HepG2 (cell line): ENCODE measurements around the gene DPEP1. TPM values are rescaled to one million over a fixed set of nuclear protein-coding genes. Genes with fewer than 3 reads are reported as not detected.
A peak's percentile ranks its signal among the peaks of the same experiment; 100 is the strongest.

Experiments
- AGO2 ChIP-seq: fragments of 200-400 bp; formaldehyde crosslinking; optimal IDR thresholded peaks from 2 replicates; pipeline ENCODE3; 2017; ENCODE audit warnings: mild to moderate bottlenecking, low read depth, low read length, moderate library complexity
- CBFB ChIP-seq: sonication (generic); formaldehyde crosslinking; IDR thresholded peaks from 2 replicates; pipeline ENCODE4 v1.4.0; 2020; ENCODE audit warnings: missing genetic modification reagents
- DNMT1 ChIP-seq: sonication (generic); formaldehyde crosslinking; IDR thresholded peaks from 2 replicates; pipeline ENCODE4 v1.5.1; 2020; ENCODE audit warnings: mild to moderate bottlenecking, missing genetic modification reagents
- ERF ChIP-seq: IDR thresholded peaks from 2 replicates; pipeline ENCODE4 v1.6.1; 2018; ENCODE audit warnings: missing biosample characterization, missing genetic modification reagents
- GATAD1 ChIP-seq: IDR thresholded peaks from 2 replicates; pipeline ENCODE4 v1.6.1; 2016; ENCODE audit warnings: missing genetic modification reagents, missing compliant biosample characterization
- HOXD1 ChIP-seq: sonication (generic); formaldehyde crosslinking; IDR thresholded peaks from 2 replicates; pipeline ENCODE4 v1.5.0; 2020; ENCODE audit warnings: missing genetic modification reagents
- KAT8 ChIP-seq: IDR thresholded peaks from 2 replicates; pipeline ENCODE4 v1.6.1; 2016; ENCODE audit warnings: missing genetic modification reagents, missing compliant biosample characterization
- KDM2A ChIP-seq: sonication (generic); formaldehyde crosslinking; IDR thresholded peaks from 2 replicates; pipeline ENCODE4 v1.4.0; 2020; ENCODE audit warnings: low read depth, missing genetic modification reagents, borderline replicate concordance
- MIXL1 ChIP-seq: IDR thresholded peaks from 2 replicates; pipeline ENCODE4 v1.6.1; 2016
- MLLT10 ChIP-seq: sonication (generic); formaldehyde crosslinking; IDR thresholded peaks from 2 replicates; pipeline ENCODE4 v1.4.0; 2020; ENCODE audit warnings: missing genetic modification reagents
- NR2F6 ChIP-seq, 2 experiments: IDR thresholded peaks; 2 replicates each; pipeline ENCODE4 v1.6.1; 2016; ENCODE audit warnings: antibody characterized with exemption in 1 of 2, mild to moderate bottlenecking in 1 of 2
- PHF8 ChIP-seq: sonication (generic); formaldehyde crosslinking; IDR thresholded peaks from 2 replicates; pipeline ENCODE4 v1.5.0; 2020; ENCODE audit warnings: missing genetic modification reagents
- RAD21 ChIP-seq: fragments of 450-650 bp; formaldehyde crosslinking; IDR thresholded peaks from 2 replicates; pipeline ENCODE4 v1.5.0; 2020; ENCODE audit warnings: mild to moderate bottlenecking
- SMC3 ChIP-seq: IDR thresholded peaks from 2 replicates; pipeline ENCODE4 v1.6.1; 2011; ENCODE audit warnings: low read length, improper control_type of control experiment
- STAT5B ChIP-seq: sonication (generic); formaldehyde crosslinking; IDR thresholded peaks from 2 replicates; pipeline ENCODE4 v1.4.0; 2020; ENCODE audit warnings: missing genetic modification reagents
- TBX2 ChIP-seq: sonication (generic); formaldehyde crosslinking; IDR thresholded peaks from 2 replicates; pipeline ENCODE4 v1.5.0; 2020; ENCODE audit warnings: missing genetic modification reagents, mild to moderate bottlenecking, borderline replicate concordance
- XRCC5 ChIP-seq: fragments of 200-400 bp; formaldehyde crosslinking; optimal IDR thresholded peaks from 2 replicates; pipeline ENCODE3; 2017; ENCODE audit warnings: mild to moderate bottlenecking, low read length
- ZBTB33 ChIP-seq: sonication (generic); formaldehyde crosslinking; IDR thresholded peaks from 2 replicates; pipeline ENCODE4 v1.4.0; 2020; ENCODE audit warnings: missing genetic modification reagents
- ZBTB7B ChIP-seq: sonication (generic); formaldehyde crosslinking; IDR thresholded peaks from 2 replicates; pipeline ENCODE4 v1.4.0; 2020; ENCODE audit warnings: missing genetic modification reagents
- ZNF263 ChIP-seq: sonication (generic); formaldehyde crosslinking; IDR thresholded peaks from 2 replicates; pipeline ENCODE4 v1.4.0; 2020; ENCODE audit warnings: missing genetic modification reagents
- ZNF292 ChIP-seq: sonication (generic); formaldehyde crosslinking; IDR thresholded peaks from 2 replicates; pipeline ENCODE4 v1.8.1; 2022; ENCODE audit warnings: mild to moderate bottlenecking, low read depth, missing genetic modification reagents, borderline replicate concordance
- ZNF350 ChIP-seq: sonication (generic); formaldehyde crosslinking; IDR thresholded peaks from 2 replicates; pipeline ENCODE4 v1.4.0; 2020; ENCODE audit warnings: mild to moderate bottlenecking, low read depth, missing genetic modification reagents, borderline replicate concordance
- ZNF501 ChIP-seq: sonication (generic); formaldehyde crosslinking; IDR thresholded peaks from 2 replicates; pipeline ENCODE4 v1.5.1; 2020; ENCODE audit warnings: mild to moderate bottlenecking, moderate library complexity, missing genetic modification reagents
- ZNF709 ChIP-seq: sonication (generic); formaldehyde crosslinking; IDR thresholded peaks from 2 replicates; pipeline ENCODE4 v1.5.0; 2020; ENCODE audit warnings: mild to moderate bottlenecking, missing genetic modification reagents
- ZNF724P ChIP-seq: sonication (generic); formaldehyde crosslinking; IDR thresholded peaks from 2 replicates; pipeline ENCODE4 v1.8.0; 2022; ENCODE audit warnings: missing genetic modification reagents, borderline replicate concordance
- ZNF768 ChIP-seq: sonication (generic); formaldehyde crosslinking; IDR thresholded peaks from 2 replicates; pipeline ENCODE4 v1.4.0; 2020; ENCODE audit warnings: missing genetic modification reagents
- ZNF792 ChIP-seq: IDR thresholded peaks from 2 replicates; pipeline ENCODE4 v1.6.1; 2016
- polyA plus RNA-seq, 8 experiments: library from polyadenylated mRNA; depleted of rRNA in 3 of 8; stranded (reverse) in 7 of 8; unstranded in 1 of 8; fragments of >200 nt; fragmentation: Illumina TruSeq in 4 of 8; extraction: Trizol in 4 of 8; gene quantifications; 2 replicates each; pipeline versions ENCODE4 v1.2.1 to v1.2.3, GENCODE V29; 2011 to 2016; ENCODE audit warnings: low read depth in 4 of 8, missing spikeins in 1 of 8, mixed read lengths in 1 of 8; ENCODE audit not compliant: insufficient read depth in 1 of 8
- total RNA-seq, 5 experiments: library from RNA; depleted of rRNA; stranded (reverse); fragments of >200 nt; fragmentation: Illumina TruSeq; extraction: Trizol; gene quantifications; 2 replicates each; pipeline ENCODE4 v1.2.3, GENCODE V29; 2016; ENCODE audit warnings: low read depth in 1 of 5
- TF ChIP-seq, protein P1 (sequence below), 2 experiments: sonication (generic) in 1 of 2; formaldehyde crosslinking in 1 of 2; IDR thresholded peaks; 2 replicates each; pipeline versions ENCODE4 v1.4.0 to v1.6.1; 2018 to 2020; ENCODE audit warnings: missing genetic modification reagents in 2 of 2, borderline replicate concordance in 1 of 2, low read depth in 1 of 2, mild to moderate bottlenecking in 1 of 2, missing biosample characterization in 1 of 2
- TF ChIP-seq, protein P2 (sequence below): sonication (generic); formaldehyde crosslinking; IDR thresholded peaks from 2 replicates; pipeline ENCODE4 v1.4.0; 2020; ENCODE audit warnings: low read depth, mild to moderate bottlenecking, missing genetic modification reagents

The DPEP1 gene
- total and polyA plus RNA-seq, 2 of the 13 experiments (the other 11 are each of a cell fraction or from before 2014, with no cell fraction given): 37.6 to 52.2 TPM

- TF ChIP-seq ZNF724P (CRISPR knock-in tag) (no peak), SMC3 (peak; percentile 55), ZNF350 (CRISPR knock-in tag) (0 out of 2 replicates have a peak, but pooled peaks have one; percentile 26), TBX2 (CRISPR knock-in tag) (0 out of 2 replicates have a peak, but pooled peaks have one; percentile 19), ZNF768 (CRISPR knock-in tag) (peak; percentile 67; the same call in 1 of the 2 replicates), ERF (CRISPR knock-in tag) (peak; percentile 63; the same call in 1 of the 2 replicates), ZNF792 (CRISPR knock-in tag) (peak; percentile 39; the same call in 1 of the 2 replicates), MIXL1 (CRISPR knock-in tag) (0 out of 2 replicates have a peak, but pooled peaks have one; percentile 20), DNMT1 (CRISPR knock-in tag) (no peak), ZBTB33 (CRISPR knock-in tag) (peak; percentile 45; the same call in 1 of the 2 replicates), ZBTB7B (CRISPR knock-in tag) (no peak), PHF8 (CRISPR knock-in tag) (peak; percentile 21; the same call in 1 of the 2 replicates), HOXD1 (no peak), ZNF709 (CRISPR knock-in tag) (no peak), CBFB (CRISPR knock-in tag) (0 out of 2 replicates have a peak, but pooled peaks have one; percentile 19), MLLT10 (no peak), NR2F6 (IDR thresholded peaks at IDR 0.05) (no peak), NR2F6 (CRISPR knock-in tag; IDR thresholded peaks at IDR 0.05) (peak; percentile 51; the same call in 1 of the 2 replicates), ZNF263 (CRISPR knock-in tag) (peak; percentile 90), STAT5B (CRISPR knock-in tag) (no peak), ZNF501 (no peak), AGO2 (no peak), ZNF292 (no peak), RAD21 (peak; percentile 84), GATAD1 (CRISPR knock-in tag) (0 out of 2 replicates have a peak, but pooled peaks have one; percentile 18), KDM2A (CRISPR knock-in tag) (peak; percentile 55; the same call in 1 of the 2 replicates), KAT8 (CRISPR knock-in tag) (0 out of 2 replicates have a peak, but pooled peaks have one; percentile 17), XRCC5 (peak; percentile 72)
- TF ChIP-seq, protein P1, sequence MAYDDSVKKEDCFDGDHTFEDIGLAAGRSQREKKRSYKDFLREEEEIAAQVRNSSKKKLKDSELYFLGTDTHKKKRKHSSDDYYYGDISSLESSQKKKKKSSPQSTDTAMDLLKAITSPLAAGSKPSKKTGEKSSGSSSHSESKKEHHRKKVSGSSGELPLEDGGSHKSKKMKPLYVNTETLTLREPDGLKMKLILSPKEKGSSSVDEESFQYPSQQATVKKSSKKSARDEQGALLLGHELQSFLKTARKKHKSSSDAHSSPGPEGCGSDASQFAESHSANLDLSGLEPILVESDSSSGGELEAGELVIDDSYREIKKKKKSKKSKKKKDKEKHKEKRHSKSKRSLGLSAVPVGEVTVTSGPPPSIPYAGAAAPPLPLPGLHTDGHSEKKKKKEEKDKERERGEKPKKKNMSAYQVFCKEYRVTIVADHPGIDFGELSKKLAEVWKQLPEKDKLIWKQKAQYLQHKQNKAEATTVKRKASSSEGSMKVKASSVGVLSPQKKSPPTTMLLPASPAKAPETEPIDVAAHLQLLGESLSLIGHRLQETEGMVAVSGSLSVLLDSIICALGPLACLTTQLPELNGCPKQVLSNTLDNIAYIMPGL (CRISPR knock-in tag; IDR thresholded peaks at IDR 0.05; ENCODE audit: borderline replicate concordance in 1 of 2, low read depth in 1 of 2): peak; percentile 45 to 71; a peak in 1 of 4 replicates
- TF ChIP-seq, protein P2, sequence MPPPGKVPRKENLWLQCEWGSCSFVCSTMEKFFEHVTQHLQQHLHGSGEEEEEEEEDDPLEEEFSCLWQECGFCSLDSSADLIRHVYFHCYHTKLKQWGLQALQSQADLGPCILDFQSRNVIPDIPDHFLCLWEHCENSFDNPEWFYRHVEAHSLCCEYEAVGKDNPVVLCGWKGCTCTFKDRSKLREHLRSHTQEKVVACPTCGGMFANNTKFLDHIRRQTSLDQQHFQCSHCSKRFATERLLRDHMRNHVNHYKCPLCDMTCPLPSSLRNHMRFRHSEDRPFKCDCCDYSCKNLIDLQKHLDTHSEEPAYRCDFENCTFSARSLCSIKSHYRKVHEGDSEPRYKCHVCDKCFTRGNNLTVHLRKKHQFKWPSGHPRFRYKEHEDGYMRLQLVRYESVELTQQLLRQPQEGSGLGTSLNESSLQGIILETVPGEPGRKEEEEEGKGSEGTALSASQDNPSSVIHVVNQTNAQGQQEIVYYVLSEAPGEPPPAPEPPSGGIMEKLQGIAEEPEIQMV (CRISPR knock-in tag): no peak
Observed at GRCh38 chr16:89599451-89599858, 14.0 kb upstream of the DPEP1 start (continued).
